IPS-NIHi7 (cell line): ENCODE results near the gene CAMSAP1.
A peak's percentile ranks its signal among the peaks of the same experiment; 100 is the strongest.
"Not testable (repeated sequence)": the region's sequence is repeated elsewhere in the genome, so short reads cannot be mapped to it uniquely, and the experiment has no call there.

ENCODE experiments used
- DNase-seq: peaks from one replicate; pipeline ENCODE4 v3.0.0; 2012; ENCODE audit warnings: mixed read lengths; ENCODE audit errors: extremely low spot score

Gene CAMSAP1

DNA sequence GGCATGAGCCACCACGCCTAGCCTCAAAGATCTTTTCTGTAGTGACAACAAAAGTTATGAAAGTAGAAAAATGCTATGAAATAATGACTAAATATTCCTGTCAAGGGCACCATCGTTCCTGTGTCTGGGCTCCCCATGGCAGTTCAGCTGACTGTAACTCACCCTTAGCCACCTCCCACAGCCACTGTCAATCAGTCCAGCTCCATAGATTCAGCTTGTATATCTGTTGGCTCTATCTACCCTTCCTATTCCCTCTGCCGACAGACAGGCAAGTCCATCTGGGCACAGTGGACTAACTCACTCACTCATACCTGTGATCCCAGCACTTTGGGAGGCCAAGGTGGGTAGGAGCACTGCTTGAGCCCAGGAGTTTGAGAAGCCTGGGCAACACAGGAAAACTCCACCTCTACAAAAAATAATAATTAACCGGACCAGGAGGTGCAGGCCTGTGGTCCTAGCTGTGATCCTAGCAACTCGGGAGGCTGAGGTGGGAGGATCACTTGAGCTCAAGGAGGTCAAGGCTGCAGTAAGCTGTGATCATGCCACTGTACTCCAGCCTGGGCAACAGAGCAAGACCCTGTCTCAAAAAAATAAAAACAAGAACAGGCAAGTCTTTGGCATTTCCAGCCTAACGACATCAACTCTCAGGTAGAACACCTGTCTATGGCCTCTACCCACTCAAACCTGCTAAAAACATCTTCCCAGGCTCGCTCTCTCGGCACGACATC is 6.2 kb downstream of the CAMSAP1 start:
- DNase-seq = no peak

DNA sequence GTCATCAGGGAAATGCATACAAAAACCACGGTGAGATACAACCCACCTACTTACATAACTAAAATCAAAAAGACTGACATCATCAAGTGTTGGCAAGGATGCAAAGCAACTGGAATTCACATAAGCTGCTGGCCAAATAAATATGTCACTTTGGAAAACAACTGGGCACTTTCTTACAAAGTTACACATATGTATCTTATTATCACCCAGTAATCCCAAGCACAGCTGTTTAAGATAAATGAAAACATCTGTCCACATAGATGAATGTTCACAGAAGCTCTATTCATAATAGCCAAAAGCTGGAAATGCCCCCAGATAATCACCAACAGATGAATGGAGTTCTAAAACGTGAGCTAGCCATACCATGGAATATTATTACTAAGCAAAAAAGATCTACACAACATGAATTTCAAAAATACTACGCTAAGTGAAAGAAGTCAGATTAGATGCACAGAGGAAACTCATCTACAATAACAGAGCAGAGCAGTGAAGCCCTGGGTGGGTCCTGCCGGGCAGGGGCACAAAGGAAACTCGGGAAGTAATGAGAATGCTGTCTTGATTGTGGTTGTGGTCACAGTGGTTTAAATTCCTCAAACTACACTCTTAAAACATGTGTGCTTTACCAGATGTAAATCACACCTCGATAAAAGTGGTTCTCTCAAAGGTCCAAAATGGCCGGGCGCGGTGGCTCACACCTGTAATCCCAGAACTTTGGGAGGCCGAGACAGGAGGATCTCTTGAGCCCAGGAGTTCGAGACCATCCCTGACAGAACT is 8.5 kb downstream of the CAMSAP1 start:
- DNase-seq = no peak

DNA sequence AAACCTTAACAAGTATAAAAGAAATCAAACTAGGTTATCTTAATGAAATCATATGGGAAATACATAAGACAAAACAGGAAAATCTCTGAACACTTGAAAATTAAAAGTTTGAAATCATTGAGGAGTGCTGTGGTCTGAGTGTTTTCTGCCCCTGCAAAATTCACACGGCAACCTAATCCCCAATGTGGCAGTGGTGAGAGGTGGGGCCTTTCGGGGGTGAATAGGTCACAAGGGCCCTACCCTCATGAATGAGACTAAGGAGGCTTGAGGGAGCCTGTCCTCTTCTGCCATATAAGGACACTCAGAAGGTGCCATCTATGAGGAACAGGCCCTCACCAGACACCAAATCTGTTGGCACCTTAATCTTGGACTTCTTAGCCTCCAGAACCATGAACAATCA is 10.7 kb downstream of the CAMSAP1 start:
- DNase-seq = no peak

DNA sequence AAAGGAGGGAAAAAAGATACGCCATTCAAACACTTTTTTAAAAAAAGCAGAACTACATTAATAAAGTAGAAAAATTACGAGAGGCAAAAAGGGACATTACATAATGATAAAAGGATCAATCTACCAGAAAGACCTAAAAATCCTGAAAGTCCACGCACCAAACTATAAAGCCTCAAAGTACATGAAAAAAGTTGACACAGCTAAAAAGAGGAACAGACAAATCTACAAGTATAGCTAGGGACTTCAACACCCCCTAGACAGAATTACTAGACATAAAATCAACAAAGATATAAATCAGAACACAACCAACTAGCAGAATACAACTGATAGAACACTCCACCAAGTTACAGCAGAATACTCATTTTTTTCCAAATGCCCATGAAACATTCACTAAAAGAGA is 11.1 kb downstream of the CAMSAP1 start:
- no peak for DNase-seq

DNA sequence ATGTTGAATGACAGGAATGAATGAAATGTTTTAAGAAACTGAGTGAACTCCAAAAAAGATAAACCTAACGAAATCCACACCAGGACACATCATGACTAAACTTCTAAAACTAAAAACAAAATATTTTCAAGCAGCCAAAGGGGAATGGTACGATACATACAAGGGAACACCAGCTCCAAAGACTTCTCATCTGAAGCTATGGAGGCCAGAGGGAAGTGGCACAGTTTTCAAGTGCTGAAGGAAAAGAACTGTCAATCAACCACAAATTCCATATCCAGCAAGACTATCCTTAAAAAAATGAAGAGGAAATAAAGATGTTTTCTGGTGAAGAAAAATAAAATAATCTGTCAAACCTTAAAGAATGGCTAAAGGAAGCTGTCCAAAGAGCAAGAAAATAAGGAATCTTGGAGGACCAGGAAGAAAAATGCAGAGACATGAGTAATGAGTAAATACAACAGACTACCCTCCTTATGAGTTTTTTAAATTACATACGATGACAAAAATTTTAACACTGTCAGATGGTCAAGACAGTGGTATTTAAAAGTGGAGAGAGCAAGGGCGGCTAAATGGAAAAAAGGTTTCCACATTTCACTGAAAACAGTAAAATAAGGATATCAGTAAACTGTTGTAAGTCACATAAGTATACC is 12.0 kb downstream of the CAMSAP1 start:
- DNase-seq = no peak

DNA sequence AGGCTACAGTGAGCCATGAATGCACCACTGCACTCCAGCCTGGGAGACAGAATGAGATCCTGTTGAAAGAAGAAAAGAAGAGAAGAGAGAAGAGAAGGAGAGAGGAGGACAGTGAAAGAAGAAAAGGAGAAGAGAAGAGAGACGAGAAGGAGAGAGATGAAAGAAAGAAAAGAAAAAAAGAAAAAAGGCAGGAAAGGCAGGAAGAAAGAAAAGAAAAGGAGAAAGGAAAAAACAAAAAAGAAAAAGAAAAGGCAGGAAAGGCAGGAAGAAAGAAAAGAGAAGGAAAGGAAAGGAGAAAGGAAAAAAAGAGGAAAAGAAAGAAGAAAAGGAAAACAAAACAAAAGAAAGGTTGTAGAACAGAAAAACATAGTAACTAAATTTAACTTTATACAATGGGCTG is 14.2 kb downstream of the CAMSAP1 start:
- DNase-seq = no peak

DNA sequence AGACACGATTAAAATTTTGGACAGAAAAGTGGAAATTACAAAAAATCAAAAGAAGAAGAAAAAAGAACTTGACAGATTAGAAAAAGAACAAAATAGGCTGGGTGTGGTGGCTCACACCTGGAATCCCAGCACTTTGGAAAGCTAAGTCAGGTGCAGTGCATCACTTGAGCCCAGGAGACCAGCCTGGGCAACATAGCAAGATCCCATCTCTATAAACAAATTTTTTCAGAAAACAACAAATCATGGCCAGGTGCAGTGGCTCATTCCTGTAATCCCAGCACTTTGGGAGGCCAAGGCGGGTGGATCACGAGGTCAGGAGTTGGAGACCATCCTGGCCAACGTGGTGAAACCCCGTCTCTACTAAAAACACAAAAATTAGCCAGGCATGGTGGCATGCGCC is 15.0 kb downstream of the CAMSAP1 start:
- not testable (repeated sequence) for DNase-seq

DNA sequence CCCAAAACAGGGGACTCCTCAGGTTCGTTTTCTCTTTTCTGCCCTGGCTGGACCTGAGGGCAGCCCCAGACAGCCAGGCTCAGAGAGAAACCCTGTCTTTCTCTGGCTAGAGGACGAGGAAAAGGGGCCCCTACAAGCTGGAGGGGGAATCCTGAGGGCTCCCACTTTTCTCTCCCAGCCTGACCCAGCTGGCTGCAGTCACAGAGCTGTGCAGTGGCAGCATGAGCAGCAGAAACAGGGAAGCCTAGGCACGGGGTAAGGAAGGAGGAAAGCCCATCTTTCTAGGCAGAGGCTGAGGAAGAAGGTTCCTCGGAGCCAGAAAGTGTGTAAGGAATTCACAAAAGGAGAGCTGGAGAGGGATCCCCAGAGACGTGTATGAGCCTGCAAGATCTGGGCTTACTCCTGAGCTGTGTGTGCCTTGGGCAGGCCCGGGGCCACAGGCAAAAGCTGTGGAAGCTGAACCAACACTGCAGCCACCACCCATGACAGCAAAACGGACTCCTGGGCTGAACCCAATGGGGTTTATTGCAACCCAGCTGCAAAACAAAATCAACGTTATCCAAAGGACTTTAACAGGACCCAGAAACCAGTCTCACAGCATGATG is 16.2 kb downstream of the CAMSAP1 start:
- DNase-seq = no peak

DNA sequence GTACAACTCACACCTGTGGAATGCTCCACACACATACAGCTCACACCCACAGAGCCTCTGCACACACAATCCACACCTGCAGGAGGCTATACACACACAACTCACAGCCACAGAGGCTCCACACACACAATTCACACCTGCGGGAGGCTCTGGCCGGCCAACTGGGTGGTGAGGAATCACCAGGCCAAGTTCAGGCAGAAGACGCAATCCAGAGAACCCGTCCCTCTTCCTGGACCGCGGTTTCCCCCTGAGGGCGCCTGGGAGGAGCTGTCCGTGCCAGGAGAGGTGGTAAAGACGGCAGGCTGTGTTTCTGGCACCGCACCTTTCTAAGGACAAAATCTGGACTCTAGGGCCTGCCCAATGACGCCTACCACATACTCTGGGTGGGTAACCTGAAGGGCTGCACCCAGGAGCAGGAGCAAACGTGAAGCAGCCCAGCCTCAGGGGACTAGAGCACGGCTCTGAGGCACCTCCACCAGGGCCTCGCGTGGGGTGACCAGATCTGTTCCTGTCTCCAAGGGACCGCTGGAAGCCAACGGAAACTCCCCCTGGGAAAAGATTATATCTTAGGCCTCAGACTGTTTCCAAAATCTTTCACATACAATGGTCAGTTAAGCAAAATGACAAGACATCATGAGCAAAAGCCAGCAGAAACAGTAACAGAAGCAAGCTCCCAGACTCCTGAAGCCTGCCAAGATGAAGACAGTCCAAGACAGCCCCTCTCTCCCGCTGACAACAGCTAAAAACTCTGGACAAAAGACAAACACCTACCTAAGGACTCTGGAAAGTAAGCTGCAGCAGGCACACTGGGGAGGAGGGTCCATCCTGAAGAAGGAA is 16.9 kb downstream of the CAMSAP1 start:
- DNase-seq = no peak

DNA sequence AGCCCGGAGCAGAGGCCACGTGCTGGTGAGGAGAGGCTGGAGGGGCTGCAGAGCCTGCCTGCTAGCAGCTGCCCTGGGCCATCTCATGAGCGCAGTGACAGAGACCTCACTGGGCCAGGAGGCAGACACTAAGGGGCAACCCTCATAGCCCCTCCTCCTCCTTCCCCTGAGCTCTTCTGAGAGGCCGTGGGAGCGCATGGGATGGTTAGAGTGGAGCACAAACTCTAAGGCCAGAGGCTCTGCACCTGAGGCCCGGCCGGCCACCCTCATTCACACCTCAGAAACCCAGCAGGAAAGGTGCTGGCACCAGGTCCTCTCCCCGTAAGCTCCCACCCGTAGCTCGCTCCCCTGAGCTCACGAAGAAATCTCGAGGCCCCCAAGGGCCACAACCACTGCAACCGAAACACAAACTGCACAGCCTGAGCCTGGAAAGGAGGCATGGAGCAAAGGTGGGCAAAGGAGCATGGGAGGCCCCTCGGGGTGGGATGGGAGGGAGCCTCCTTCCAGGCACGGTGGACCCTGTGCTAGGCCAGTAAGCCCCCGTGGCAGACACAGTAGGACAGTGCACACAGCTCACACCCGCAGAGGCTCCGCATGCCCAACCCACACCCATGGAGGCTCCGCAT is 17.7 kb downstream of the CAMSAP1 start:
- no peak for DNase-seq

DNA sequence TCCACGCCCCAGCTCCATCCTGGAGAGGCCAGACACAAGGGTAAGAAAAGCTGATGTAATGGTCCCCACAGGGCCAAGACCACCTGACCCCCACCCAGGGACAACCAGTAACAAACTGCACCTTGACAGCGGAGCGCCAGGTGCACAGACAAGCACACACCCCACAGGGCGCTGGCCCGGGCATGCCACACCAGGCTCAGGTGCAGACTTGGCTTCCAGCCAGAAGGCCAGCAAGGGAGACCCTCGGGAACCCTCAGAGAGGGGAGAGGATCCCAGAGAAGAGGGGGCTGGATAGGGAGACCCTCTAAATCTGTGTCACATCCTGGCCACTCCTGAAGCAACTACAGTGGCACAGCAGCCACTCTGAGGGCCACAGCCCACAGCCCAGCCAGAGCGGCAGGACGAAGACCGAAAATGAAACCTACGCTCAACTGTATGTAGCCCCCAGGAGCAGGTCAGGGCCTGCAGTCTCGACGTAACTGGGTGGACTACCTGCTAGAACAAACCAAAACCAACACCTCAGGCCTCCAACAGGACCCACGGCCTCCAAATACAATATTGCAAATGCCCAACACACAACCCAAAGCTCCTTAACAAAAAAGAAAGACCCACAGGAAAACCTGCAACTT is 18.5 kb downstream of the CAMSAP1 start:
- DNase-seq = no peak

DNA sequence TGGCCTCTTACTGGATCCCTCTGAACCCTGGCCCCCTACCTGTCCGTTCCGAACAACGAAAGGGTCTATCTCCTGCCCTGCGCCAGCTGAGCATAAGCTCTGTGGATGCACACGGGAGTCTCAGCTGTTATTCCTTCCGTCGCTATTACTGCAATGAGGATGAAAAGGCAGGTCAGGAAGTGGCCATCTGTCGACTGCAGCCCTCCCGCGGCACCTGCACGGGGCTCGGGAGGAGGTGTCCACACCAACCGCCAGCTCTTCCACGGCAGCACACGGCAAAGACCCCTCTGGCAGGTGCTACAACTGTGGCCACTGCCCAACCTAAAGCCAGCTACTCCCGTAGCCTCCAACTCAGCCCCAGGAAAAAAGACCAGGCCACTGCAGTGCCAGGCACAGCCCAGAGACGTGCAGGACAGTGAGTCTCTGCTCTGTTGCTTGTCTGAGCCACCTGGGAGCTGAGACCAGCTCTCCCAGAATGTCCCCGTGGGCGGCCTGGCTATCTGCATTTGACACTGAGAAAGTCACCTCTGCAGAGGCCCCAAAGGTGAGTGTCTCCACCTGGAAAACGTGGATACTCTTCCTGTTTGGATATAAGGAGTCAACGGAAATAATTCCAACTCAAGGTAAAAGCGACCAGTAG is 19.1 kb downstream of the CAMSAP1 start:
- no peak for DNase-seq

DNA sequence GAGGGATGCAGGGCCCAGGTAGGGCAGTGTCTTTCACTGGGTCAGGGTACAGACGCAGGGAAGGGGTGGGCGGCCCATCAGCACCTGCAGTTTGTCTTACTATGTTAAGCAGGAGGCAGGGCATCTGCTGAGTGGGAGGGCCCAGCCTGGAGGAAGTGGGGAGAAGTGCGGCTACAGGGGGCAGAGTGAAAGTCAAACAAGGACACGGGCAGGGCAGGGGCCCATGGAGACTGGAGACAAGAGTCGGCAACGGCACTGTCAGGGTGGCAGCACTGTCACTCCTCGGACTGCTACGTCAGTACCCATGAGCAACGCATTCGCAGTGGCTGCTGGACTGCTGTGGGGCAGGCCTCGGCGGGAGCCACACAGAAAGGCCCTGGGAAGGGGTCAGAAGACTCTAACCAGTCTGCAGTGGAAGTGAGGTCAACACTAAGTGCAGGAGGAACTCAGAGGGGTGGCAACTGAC is 19.7 kb downstream of the CAMSAP1 start:
- DNase-seq = peak; percentile 62

DNA sequence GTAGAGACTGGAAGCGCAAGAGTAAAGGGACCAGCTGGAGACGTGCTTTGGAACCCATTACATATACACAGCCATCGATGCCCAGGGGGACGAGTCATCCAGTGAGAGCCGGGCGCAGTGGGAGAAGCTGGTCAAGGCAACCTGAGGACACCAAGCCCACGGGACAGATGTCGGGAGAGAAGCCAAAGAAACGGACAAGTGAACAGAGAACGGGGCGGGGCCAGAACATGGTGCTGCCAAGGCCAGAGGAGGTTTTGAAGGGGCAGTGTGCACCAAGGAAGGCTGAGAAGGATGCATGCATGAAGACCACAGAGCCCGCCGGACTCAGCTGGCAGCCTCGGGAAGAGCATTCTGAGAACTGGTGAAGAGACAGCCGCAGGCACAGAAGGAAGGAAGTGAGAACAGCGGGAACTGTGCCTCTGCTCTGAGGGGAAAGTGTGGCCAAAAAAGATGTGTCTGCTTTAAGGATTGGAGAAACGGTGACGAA is 20.3 kb downstream of the CAMSAP1 start:
- no peak for DNase-seq

DNA sequence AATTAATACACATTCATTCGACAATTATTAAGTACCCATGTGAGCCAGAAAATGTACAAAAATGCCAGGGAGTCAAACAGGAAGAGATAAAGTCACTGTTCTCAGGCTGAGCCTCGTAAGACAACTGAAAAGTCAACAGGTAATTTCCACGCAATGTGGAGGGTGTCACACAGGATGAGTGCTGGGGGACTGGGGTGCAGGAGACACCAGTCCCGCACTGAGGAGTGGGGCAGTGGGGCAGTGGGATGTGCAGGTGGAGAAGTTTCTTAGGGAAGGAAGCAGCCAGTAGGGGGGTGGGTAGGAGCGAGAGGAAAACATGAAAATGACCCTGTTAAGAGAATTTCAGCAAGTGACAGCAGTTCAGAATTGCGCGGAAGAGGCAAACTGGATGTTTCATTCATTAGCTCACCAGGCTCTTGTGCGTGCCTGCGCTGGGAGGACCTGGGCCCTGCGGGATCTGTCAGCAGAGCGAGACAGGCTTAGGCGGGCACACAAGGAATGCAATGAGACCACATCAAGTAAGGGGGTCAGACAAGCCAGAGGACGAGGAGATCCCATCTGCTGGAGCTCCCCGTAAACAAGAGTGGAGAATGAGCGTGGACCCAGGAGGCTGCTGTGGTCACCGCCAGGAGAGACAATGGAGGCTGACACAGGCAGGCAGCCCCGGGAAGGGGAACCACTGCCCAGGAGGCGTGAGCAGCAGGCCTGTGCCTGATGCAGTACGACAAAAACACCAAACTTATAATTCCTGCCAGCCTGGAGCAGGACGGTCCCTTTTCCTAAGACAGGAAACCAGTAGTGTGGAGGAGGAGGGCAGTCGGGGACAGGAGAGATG is 21.0 kb downstream of the CAMSAP1 start:
- no peak for DNase-seq

DNA sequence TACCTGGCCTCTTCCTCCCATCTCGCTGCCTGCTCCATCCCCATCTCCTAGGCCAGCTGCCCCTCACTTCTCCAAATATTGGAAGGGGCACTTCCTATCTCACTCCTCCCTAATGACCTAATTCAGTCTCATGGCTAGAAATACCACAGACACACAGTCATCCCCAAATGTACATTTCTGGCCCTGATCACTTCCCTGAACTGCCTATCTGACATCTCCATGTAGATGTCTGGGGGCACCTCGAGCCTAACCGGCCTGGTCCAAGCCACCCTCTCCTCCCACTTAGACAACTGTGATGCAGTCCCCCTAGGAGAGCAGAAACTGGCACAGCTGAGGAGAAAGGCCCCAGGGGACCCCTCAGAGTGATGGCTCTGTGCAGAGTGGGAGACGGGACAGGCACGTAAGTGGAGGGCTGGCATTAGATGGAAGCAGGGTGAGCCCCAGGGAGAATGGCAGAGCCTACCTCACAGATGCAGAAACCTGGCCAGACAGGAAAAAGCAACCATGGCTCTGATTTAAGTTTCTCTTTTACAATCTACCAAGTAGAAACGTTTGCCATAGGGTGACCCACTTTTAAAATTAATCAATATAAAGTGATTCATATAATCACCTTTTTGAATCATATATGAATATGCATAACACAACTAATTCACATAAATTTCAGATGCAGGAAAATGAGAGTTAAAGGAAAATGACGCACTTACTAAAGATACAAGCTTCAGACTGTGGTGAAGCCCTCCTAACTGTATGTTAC is 22.1 kb downstream of the CAMSAP1 start:
- no peak for DNase-seq

DNA sequence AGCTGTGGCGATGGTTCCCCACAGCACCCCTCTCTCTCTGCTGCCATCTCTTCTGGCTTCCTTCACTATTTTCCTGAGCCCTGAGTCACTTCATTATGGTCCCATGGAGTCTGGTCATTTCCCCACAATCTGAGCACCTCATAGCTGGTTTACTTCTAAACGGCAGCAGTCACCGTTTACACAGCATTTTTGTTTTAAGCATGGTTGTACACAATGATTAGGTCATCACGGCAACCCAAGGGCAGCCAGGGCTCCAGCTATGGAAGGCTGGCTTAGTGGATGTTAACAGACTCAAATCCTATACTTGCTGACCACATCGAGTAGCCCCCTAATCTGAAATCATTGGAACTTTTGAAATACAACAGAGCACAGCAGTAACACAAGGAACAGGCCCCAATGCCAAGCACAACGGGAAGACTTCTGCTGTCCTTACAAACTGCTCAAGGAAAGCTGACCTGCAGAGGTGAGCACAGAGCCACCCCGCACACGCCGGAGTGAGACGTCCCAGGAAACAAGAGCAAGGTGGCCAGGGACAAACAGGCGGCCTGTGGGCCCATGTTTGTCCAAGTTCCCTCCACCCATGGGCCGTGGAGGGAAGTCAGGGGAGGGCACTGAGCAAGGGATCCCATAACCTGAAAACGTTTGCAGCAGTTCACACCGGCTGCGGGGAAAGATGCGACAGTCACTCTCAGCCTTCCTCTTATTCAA is 22.9 kb downstream of the CAMSAP1 start:
- no peak for DNase-seq
